Kidney (tissue), 11 donors: ENCODE data around the gene AKR1C1. TPM values are rescaled to one million over a fixed set of nuclear protein-coding genes. Genes with fewer than 3 reads are reported as not detected.
"Not testable (repeated sequence)": the region's sequence is repeated elsewhere in the genome, so short reads cannot be mapped to it uniquely, and the experiment has no call there.

ENCODE experiments used
- DNase-seq, 5 donors: peaks; one replicate each; pipeline ENCODE4 v3.0.0-alpha.2; 2013 to 2020
- FAIRE-seq: peaks from 2 replicates; lab custom pipeline; 2012; peaks lifted over from hg19 to GRCh38; lab: Jason Lieb, UNC
- H3K27ac ChIP-seq, 2 donors: one replicate each; pipeline ENCODE4 v1.7.0; 2013; ENCODE audit warnings: low read depth in 2 of 2, low read length in 2 of 2, inconsistent platforms in 1 of 2
- H3K27me3 ChIP-seq: one replicate; pipeline ENCODE4 v1.7.1; 2013; ENCODE audit warnings: low read length, inconsistent platforms; ENCODE audit not compliant: control insufficient read depth, insufficient read depth
- H3K36me3 ChIP-seq, 3 donors: one replicate each; pipeline versions ENCODE4 v1.7.0 to v1.7.1; 2013; ENCODE audit warnings: low read length in 3 of 3, control low read depth in 1 of 3, inconsistent platforms in 1 of 3; ENCODE audit not compliant: insufficient read depth in 3 of 3, control insufficient read depth in 2 of 3
- H3K4me1 ChIP-seq, 3 donors: one replicate each; pipeline versions ENCODE4 v1.7.0 to v1.7.1; 2013; ENCODE audit warnings: low read length in 3 of 3, inconsistent platforms in 1 of 3, low read depth in 1 of 3; ENCODE audit not compliant: control insufficient read depth in 2 of 3, insufficient read depth in 2 of 3
- H3K4me3 ChIP-seq, 3 donors: one replicate each; pipeline versions ENCODE4 v1.7.0 to v1.8.1; 2013; ENCODE audit warnings: low read length in 3 of 3, control low read depth in 1 of 3, inconsistent platforms in 1 of 3
- H3K9ac ChIP-seq, 3 donors: one replicate each; pipeline versions ENCODE4 v1.7.0 to v1.7.1; 2013; ENCODE audit warnings: low read length in 3 of 3, control low read depth in 1 of 3, inconsistent platforms in 1 of 3
- H3K9me3 ChIP-seq, 3 donors: one replicate each; pipeline versions ENCODE4 v1.7.0 to v1.7.1; 2013; ENCODE audit warnings: low read length in 3 of 3, control low read depth in 1 of 3, inconsistent platforms in 1 of 3; ENCODE audit not compliant: control insufficient read depth in 2 of 3, insufficient read depth in 1 of 3
- intact Hi-C: fragments of 100-400 bp; cut with DNase I; formaldehyde crosslinking; loops from one replicate; pipeline ENCODE4 v1.11.1; 2022
- polyA plus RNA-seq: library from polyadenylated mRNA; stranded (reverse); fragments of 350-450 nt; fragmentation: Illumina TruSeq; extraction: RNeasy Lipid Tissue Mini Kit (QIAGEN cat#74804); gene quantifications from one replicate; pipeline ENCODE4 v1.2.3, GENCODE V29; 2014; ENCODE audit warnings: low read depth, low replicate concordance; ENCODE audit not compliant: insufficient read depth
- total RNA-seq: library from RNA; stranded (reverse); fragmentation: NEBNext Ultra II Directional; extraction: Animal tissue kit (Norgen Biotek cat#: 25700); gene quantifications from one replicate; pipeline ENCODE4 v1.2.1, GENCODE V29; 2021
- donor health status: control.
- donor health status: control.
- donor health status: DM: yes; HTN: yes; CAD: no.
- donor health status: Normal renal cell carcinoma (clear cell type).

Gene AKR1C1
- total and polyA plus RNA-seq, 2 donors from 2014 or later: 61.7 to 81.3 TPM

GRCh38 chr10:4962308-4962707 lies 907 bp upstream of the AKR1C1 start:
- intact Hi-C loops, FAIRE-seq, H3K9ac ChIP-seq, H3K27me3 ChIP-seq, H3K4me1 ChIP-seq, H3K9me3 ChIP-seq, H3K27ac ChIP-seq, DNase-seq, H3K4me3 ChIP-seq, H3K36me3 ChIP-seq: not testable (repeated sequence)

- H3K4me3 ChIP-seq: peak overlapping the region in 1 of 3 donors; percentile 44
- H3K27me3 ChIP-seq, H3K27ac ChIP-seq, FAIRE-seq, H3K9me3 ChIP-seq, DNase-seq, intact Hi-C loops, H3K9ac ChIP-seq, H3K36me3 ChIP-seq, H3K4me1 ChIP-seq: not testable (repeated sequence)
Observed at GRCh38 chr10:4963815-4964154, 570 bp downstream of the AKR1C1 start.

DNA sequence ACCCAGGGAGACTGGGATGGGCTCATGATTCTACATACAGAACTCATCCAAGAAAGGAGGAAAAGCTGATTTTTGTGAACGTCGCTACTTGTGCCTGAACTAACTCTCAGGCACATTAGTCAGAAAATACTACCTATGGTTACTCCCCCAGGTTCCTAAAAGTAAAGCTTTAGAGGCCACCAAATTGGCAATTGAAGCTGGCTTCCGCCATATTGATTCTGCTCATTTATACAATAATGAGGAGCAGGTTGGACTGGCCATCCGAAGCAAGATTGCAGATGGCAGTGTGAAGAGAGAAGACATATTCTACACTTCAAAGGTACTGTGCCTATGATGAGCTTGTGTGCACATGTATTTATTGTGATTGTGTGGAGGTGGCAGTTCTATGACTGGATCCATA lies 2.5 kb downstream of the AKR1C1 start:
- H3K36me3 ChIP-seq, H3K9me3 ChIP-seq, H3K9ac ChIP-seq, intact Hi-C loops, H3K4me3 ChIP-seq, FAIRE-seq, DNase-seq, H3K4me1 ChIP-seq, H3K27ac ChIP-seq, H3K27me3 ChIP-seq: not testable (repeated sequence)

DNA sequence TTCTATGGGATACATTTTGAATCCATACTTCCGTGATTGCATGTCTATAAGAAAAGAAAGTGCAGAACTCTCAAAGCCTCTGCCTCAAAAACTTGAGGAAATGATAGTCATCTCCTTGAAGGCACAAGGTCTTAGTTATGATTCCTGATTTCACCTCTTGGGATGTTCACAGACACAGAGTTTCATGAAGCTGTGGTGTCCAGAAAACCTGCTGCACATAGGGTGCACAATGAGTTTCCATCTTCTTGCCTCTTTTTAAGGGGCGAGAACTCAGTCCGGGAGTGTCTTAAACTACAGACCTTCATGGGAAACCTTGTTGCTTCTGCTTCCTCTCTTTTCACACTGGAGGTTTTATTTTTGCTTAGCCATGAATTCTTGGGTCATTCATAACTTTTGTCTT lies 4.0 kb downstream of the AKR1C1 start:
- H3K27ac ChIP-seq, H3K9ac ChIP-seq, DNase-seq, H3K9me3 ChIP-seq, H3K36me3 ChIP-seq, intact Hi-C loops, FAIRE-seq, H3K4me1 ChIP-seq, H3K27me3 ChIP-seq, H3K4me3 ChIP-seq: not testable (repeated sequence)

GRCh38 chr10:4969289-4969688 lies 6.1 kb downstream of the AKR1C1 start:
- DNase-seq, H3K9me3 ChIP-seq, H3K27ac ChIP-seq, FAIRE-seq, H3K9ac ChIP-seq, H3K4me1 ChIP-seq, H3K27me3 ChIP-seq, intact Hi-C loops, H3K4me3 ChIP-seq, H3K36me3 ChIP-seq: not testable (repeated sequence)

DNA sequence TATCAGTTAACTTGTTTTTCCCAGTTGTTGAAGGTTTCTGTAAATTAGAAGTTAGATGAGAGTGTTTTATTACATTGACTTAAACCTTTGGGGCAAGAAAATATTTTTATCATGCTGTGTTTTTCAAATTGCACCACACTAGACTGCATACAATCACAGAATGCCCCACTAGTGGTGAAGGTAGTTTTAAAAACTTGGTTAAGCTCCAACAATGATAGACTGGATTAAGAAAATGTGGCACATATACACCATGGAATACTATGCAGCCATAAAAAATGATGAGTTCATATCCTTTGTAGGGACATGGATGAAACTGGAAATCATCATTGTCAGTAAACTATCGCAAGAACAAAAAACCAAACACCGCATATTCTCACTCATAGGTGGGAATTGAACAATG lies 7.1 kb downstream of the AKR1C1 start:
- H3K9me3 ChIP-seq, H3K27me3 ChIP-seq, DNase-seq, H3K4me3 ChIP-seq, intact Hi-C loops, H3K36me3 ChIP-seq, H3K9ac ChIP-seq, H3K27ac ChIP-seq, FAIRE-seq, H3K4me1 ChIP-seq: not testable (repeated sequence)

DNA sequence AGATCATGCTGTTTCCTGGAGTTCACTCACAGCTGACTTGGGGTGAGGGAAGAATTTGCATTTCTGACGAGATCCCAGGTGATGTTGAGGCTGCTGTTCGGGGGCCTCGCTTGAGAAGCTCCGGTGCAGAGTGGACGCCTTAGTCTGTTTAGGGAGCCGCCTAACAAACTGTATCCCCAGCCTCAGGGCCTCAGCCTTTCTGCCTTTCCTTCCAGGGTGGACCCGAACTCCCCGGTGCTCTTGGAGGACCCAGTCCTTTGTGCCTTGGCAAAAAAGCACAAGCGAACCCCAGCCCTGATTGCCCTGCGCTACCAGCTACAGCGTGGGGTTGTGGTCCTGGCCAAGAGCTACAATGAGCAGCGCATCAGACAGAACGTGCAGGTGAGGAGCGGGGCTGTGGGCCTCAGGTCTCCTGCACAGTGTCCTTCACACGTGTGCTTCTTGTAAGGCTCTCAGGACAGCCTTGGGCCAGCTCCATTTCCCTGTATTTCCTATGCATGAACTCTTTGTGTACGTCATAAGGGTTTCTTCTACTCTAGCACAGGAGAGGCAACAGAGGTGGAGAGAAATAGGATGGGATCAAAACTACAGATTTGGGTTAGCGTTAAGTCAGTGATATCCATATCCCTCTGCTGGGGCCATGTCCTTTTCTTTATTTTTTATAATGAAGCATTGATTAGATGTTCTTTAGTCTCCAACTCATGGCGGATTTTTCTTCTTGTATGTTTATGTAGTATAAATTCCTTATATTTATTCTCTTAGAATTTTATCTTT lies 9.3 kb downstream of the AKR1C1 start:
- intact Hi-C loops, H3K4me1 ChIP-seq, H3K27ac ChIP-seq, H3K27me3 ChIP-seq, H3K36me3 ChIP-seq, DNase-seq, H3K9me3 ChIP-seq, H3K9ac ChIP-seq, H3K4me3 ChIP-seq, FAIRE-seq: not testable (repeated sequence)

DNA sequence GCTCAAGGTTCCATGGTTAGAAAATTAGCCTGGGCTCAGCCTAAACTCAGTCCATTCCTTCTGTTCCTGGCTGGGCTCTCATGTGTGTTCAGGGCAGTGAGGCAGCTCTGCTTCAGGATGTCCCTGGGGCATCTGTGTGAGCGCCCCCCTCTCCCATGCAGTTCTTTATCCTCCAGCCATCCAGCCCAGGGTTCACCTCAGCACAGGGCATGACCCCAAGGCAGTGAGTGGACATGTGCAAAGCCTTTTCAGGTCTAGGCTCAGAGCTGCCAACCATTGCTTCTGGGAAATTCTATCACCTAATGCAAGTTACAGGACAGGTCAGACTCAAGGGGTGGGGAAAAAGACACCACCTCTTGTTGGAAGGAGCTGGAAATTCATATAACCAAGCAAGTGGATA lies 10.1 kb downstream of the AKR1C1 start:
- H3K4me3 ChIP-seq, H3K27ac ChIP-seq, H3K27me3 ChIP-seq, FAIRE-seq, H3K36me3 ChIP-seq, intact Hi-C loops, DNase-seq, H3K4me1 ChIP-seq, H3K9me3 ChIP-seq, H3K9ac ChIP-seq: not testable (repeated sequence)
